Epithelial cell of esophagus (primary cell): Measurements from ENCODE around the gene NBPF20.
"Not testable (repeated sequence)": the region's sequence is repeated elsewhere in the genome, so short reads cannot be mapped to it uniquely, and the experiment has no call there.

Experiments
- DNase-seq: peaks from one replicate; pipeline ENCODE4 v3.0.0; 2010; ENCODE audit warnings: low read depth
- H3K4me3 ChIP-seq: 2 replicates; pipeline ENCODE4 v1.5.1; 2011; ENCODE audit warnings: mild to moderate bottlenecking, low read length, control low read depth
- CTCF ChIP-seq: IDR thresholded peaks from 2 replicates; pipeline ENCODE4 v1.5.1; 2011; ENCODE audit warnings: low read depth, mild to moderate bottlenecking, low read length, control low read depth, inconsistent platforms; ENCODE audit not compliant: insufficient read depth; ENCODE audit errors: missing control alignments

NBPF20 gene, protein sequence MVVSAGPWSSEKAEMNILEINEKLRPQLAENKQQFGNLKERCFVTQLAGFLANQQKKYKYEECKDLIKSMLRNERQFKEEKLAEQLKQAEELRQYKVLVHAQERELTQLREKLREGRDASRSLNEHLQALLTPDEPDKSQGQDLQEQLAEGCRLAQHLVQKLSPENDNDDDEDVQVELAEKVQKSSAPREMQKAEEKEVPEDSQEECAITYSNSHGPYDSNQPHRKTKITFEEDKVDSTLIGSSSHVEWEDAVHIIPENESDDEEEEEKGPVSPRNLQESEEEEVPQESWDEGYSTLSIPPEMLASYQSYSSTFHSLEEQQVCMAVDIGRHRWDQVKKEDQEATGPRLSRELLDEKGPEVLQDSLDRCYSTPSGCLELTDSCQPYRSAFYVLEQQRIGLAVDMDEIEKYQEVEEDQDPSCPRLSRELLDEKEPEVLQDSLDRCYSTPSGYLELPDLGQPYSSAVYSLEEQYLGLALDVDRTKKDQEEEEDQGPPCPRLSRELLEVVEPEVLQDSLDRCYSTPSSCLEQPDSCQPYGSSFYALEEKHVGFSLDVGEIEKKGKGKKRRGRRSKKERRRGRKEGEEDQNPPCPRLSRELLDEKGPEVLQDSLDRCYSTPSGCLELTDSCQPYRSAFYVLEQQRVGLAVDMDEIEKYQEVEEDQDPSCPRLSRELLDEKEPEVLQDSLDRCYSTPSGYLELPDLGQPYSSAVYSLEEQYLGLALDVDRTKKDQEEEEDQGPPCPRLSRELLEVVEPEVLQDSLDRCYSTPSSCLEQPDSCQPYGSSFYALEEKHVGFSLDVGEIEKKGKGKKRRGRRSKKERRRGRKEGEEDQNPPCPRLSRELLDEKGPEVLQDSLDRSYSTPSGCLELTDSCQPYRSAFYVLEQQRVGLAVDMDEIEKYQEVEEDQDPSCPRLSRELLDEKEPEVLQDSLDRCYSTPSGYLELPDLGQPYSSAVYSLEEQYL (N-terminal part only)

GRCh38 chr1:145425436-145426029 is at the start of gene NBPF20:
Gene NBPF20 (minus strand): TSS chr1:145425603. CDS start chr1:145405272, 20,331 bp downstream.
- peak within 1 kb of the TSS; percentile 55 for H3K4me3 ChIP-seq
- TF ChIP-seq CTCF, result no peak
- peak; percentile 76 for DNase-seq

DNA sequence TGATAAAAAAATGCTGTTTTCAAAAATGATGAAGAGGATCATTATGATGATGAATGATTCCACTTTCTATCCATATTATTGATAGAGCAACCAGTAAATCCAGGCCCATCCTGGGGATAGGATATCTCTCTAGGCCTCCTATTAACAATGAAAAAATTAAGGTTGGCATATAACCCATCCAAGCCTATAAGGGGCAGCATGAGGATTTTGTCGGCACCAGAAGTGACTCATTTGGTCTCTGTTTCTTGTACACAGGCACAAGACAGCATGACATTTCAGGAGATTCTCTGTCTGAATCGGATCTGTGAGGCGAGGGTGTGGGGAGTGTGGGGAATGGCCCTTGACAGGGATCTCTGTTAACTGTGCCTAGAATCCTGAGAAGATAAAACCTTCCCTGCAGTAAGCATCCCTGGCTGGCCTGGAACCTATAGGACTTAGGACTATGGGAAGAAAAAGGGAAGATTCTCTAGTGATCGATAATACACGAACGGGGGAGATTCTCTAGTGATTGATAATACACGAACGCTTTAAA is 49.5 kb upstream of the NBPF20 start:
- H3K4me3 ChIP-seq, DNase-seq: not testable (repeated sequence)

DNA sequence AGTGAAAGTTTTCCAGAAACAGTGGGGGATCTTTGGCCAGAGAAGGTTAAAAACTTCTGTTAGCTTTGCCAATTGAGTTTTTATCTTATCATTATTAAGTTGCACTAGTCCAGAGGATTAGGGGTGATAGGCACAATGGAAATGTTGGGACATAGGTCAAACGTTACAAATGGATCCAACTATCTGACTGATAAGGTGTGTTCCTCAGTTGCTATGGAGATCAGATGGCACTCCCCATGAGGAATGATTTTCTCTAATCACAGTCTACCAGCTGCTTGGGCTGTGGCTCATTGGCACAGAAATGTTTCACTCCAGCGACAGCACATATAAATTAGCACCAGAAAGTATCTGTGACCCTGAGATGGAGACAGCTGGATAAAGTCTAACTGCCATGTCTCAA is 47.3 kb upstream of the NBPF20 start:
- H3K4me3 ChIP-seq, DNase-seq: not testable (repeated sequence)

DNA sequence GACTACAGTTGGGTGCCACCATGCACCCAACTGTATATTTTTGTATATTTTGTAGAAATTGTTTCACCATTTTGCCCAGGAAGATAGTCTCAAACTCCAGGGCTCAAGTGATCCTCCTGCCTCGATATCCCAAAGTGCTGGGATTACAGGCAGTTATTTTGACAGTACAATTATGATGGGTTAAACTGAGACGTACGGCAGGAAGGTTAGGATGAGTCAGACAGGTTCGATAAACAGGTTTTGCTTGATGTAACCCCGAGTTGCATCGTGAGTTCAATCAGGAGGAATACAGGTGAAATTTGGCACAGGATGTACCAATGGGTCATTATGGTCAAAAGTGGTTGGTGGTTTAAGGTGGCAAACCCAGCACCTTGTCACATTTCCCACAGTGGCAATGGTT is 46.0 kb upstream of the NBPF20 start:
- not testable (repeated sequence) for H3K4me3 ChIP-seq
- DNase-seq, result peak; percentile 76

DNA sequence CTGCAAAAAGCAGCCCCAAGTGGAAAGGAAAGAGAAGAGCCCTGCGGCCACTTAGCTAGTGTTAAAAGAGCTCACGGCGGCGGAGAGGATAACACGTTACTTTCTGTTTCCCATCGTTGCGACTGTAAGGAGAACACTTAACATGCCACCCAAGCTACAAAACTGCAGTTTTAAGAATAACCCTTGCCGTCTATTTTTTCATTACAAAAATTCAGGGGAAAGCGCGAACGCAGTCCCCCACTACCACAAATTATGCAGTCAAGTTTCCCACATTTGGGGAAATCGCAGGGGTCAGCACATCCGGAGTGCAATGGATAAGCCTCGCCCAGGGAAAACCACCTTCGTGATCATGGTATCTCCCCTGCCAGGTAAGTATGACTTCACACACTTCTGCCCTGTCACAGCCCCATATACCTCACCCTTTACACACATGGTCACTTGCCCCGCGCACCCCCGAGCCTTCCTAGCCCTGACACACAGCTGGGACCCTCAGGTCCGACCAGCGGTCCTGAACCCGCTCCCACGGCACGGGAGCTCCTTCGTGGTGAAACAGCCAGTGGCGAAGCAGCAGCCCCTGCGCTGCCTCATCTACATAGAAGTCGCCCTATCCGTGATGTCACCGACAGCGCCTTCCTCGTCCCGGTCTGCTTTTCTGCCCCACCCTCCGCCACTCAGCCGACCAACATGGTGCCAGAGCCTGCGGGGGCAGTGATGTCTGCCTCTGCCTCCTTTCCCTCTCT is 40.2 kb upstream of the NBPF20 start:
- peak; percentile 98 for DNase-seq
- H3K4me3 ChIP-seq, result peak overlapping the region; percentile 51

DNA sequence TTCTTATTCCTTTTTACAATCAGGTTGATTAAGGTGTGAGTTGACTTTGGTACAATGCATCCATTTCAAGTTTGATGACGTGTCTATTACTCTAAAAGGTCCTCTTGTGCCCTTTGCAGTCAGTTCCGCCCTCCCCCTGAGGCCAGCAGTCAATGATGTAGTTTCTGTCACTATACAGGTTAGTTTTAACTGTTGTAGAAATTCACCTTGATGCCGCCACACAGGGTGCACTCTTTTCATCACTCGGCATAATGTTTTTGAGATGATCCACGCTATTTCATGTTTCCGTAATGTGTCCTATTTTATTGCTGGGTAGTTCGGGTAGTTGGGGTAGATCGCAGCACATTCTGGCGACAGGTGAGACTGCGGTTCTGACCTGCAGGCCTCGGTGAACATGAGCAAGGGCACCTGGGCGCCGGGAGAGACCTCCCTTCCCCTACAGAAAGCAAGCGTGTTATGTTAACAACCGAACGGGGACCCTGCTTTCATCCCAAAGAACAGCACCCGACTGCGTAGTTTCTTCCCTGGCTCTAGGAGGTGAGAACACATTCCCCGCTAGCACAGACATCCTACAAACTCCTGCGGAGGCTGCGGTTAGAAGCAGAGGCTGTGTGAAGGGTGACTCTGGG is 39.4 kb upstream of the NBPF20 start:
- not testable (repeated sequence) for DNase-seq
- peak overlapping the region; percentile 51 for H3K4me3 ChIP-seq

- DNase-seq, H3K4me3 ChIP-seq: not testable (repeated sequence)
These were observed 38.6 kb upstream of the NBPF20 start for GRCh38 chr1:145464017-145464416.

DNA sequence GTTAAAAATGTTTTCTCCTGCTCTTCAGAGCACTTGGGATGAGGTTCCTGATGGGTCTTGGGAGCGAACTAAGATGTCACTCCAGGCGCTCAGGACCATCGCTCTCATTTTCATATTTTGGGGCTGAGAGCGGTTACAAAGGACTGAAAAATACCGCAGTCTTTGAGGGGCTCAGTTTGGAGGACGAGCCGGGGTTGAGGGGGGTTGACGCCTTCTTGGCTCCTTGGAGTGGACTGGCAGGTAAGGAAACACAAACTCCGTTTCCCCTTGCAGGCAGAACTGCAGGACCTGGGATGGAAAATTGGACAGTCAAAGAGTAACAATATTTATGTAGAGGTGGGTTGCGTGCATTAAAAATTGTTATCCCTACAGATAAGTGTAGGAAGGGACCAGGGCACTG is 35.3 kb upstream of the NBPF20 start:
- H3K4me3 ChIP-seq, result not testable (repeated sequence)

DNA sequence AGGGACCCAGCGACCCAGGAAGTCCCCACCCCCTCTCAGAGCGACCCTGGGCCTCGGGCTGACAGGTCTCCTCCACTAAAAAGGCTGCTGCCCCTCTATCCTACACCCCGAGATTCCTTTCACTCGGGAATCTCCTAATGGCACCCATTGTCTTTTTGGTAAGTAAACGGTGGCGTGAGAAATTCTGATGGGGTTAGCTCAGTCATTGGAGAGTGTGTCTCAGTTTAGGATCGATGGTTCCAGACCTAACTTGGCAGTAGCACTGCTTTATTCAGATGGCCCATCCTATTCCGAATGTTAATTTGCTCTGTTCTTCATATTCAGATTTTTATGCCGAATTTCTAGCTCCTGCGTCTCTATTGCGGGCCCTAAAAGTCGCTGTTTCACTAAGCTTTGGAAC is 34.6 kb upstream of the NBPF20 start:
- peak overlapping the region; percentile 31 for H3K4me3 ChIP-seq
- not testable (repeated sequence) for DNase-seq

More for the DNA sequence above, 35.3 kb upstream of the NBPF20 start:
- DNase-seq, result not testable (repeated sequence)

- DNase-seq, H3K4me3 ChIP-seq: not testable (repeated sequence)
These were observed 34.2 kb upstream of the NBPF20 start for GRCh38 chr1:145459591-145459990.

- not testable (repeated sequence) for DNase-seq, H3K4me3 ChIP-seq
These were observed 33.7 kb upstream of the NBPF20 start for GRCh38 chr1:145459063-145459462.

DNA sequence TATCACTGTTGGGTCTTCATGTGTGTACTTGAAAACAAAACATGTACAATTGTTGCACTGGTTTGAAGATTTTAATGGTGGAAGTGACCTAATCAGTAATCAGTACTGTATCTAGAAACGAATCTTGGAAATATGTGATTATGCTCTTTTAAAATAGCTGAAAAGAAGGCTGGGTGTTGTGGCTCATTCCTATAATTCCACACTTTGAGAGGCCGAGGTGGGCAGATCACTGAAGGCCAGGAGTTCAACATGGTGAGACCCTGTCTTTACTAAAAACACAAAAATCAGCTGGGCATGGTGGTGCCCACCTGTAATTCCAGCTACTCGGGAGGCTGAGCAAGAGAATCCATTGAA is 29.4 kb upstream of the NBPF20 start:
- not testable (repeated sequence) for H3K4me3 ChIP-seq, DNase-seq

DNA sequence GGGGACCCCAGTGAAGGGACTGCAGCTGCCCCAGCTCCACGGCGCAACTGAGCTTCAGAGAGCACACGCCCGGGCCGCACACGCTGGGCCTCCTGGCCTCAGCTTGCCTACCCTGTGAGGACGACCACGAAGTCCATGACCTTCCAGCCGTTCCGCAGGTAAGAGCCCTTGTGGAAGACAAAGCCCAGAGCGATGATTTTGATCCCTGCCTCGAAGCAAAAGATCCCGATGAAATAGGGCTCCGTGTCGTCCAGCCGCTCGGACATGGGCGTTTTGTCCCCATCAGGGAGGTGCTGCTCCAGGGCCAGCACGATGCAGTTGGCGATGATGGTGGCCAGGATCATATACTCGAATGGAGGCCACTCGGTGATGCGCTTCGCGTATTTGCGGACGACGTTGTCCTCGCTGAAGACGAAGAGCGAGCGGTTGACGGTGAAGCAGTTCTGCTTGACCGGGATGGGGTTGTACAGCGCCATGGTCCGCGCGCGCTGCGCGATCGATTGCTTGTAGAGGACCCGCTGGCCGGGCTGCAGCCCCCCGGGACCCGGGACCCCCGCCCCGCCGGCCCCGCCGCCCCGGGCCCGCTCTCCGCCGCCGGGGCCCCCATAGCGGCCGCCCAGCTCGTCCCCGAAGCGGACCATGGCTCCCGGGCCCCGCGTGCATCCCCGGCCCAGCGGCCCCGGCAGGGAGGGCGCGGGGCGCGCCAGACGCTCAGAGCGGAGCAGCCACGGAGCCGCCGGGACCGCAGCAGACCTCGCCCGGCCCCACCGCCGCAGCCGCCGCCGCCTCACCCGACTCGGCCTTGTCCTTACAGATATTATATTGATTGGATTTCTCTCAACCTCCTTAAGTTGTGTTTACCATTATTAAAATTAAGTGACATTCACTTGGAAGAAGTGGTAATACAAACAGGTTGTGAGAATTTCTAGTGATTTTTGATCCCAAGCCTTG is 28.7 kb upstream of the NBPF20 start:
- not testable (repeated sequence) for H3K4me3 ChIP-seq, DNase-seq

- H3K4me3 ChIP-seq, result not testable (repeated sequence)
These were observed 27.1 kb upstream of the NBPF20 start for GRCh38 chr1:145452506-145452905.

GRCh38 chr1:145451914-145452313 is 26.5 kb upstream of the NBPF20 start:
- not testable (repeated sequence) for H3K4me3 ChIP-seq
- peak; percentile 23 for DNase-seq

More at GRCh38 chr1:145452506-145452905, 27.1 kb upstream of the NBPF20 start:
- DNase-seq, result not testable (repeated sequence)

DNA sequence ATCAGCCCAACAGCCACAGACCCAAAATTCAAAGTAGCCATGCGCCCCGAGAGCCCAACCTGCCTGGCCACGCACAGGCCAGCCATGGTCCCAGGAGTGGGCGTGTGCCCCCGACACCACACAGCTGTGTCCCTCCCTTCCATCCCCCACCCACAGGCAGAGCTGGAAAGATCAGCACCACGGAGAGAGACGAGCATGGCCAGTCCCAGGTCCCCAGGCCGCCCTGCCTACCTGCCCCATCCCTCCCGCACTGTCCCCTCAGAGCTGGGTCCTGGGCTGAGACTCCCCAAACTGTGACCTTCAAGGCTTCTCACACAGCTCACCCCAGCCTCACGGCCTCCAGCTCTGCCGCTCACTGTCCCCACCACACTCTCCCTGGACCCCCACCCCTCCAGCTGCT is 19.8 kb upstream of the NBPF20 start:
- not testable (repeated sequence) for H3K4me3 ChIP-seq, DNase-seq
